ENCODE measurements around the gene ZSCAN21. TPM values are rescaled to one million over a fixed set of nuclear protein-coding genes. Genes with fewer than 3 reads are reported as not detected.

ZSCAN21 gene
- total and polyA plus RNA-seq, 12 donors: 5.4 to 10.0 (median 6.9) TPM

- DNase-seq (no peak), ATAC-seq (no peak)
- no peak overlapping the region for H3K4me3 ChIP-seq
- H3K4me1 ChIP-seq: peaks cover 0 to 4% (median 0%) of the 10 kb centered on the region in 9 donors
- 96 to 98% methylated on average over 6 of the region's 6 CpGs for WGBS, 2 donors
- H3K9me3 ChIP-seq: no peaks in the 10 kb centered on the region
- TF ChIP-seq, protein P1, sequence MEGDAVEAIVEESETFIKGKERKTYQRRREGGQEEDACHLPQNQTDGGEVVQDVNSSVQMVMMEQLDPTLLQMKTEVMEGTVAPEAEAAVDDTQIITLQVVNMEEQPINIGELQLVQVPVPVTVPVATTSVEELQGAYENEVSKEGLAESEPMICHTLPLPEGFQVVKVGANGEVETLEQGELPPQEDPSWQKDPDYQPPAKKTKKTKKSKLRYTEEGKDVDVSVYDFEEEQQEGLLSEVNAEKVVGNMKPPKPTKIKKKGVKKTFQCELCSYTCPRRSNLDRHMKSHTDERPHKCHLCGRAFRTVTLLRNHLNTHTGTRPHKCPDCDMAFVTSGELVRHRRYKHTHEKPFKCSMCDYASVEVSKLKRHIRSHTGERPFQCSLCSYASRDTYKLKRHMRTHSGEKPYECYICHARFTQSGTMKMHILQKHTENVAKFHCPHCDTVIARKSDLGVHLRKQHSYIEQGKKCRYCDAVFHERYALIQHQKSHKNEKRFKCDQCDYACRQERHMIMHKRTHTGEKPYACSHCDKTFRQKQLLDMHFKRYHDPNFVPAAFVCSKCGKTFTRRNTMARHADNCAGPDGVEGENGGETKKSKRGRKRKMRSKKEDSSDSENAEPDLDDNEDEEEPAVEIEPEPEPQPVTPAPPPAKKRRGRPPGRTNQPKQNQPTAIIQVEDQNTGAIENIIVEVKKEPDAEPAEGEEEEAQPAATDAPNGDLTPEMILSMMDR (IDR thresholded peaks at IDR 0.05): no peak
- H3K27me3 ChIP-seq: no peaks in the 10 kb centered on the region
- no peak overlapping the region for H3K27ac ChIP-seq
- peaks cover 0 to 100% (median 41%) of the 10 kb centered on the region in 9 donors for H3K36me3 ChIP-seq
- intact Hi-C loops (cut with DNase I): no loop called here
Measured at GRCh38 chr7:100033526-100033925, 16.0 kb upstream of the ZSCAN21 start.

DNA sequence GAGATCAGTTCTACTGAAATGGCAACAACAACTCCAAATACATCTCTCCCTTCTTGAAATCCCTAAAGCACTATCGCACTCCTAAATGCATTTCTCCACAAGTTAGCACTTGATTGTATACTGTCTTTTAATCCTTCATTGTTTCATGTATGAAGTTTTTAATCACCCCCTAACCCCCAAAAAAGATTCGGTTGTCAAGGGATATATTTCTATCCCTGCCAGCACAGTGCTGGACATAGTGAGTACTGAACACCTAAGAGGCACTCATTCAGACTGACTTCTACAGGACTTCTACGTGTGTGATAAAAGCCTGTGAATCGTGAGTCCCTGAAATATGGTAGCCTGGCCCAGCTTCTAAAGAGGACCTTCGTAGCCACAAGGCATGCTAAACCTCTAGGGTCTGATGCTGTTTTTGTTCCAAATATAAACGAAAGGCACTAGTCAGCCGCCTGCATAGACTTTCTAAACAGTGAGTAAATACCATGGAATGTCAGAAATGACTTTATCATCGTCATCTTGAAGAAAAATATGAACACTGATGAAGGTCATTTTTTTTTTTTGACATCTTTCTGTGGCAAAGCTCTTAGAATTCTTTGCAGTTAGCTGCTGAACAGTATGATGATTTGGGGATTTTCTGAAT lies 14.6 kb upstream of the ZSCAN21 start:
- intact Hi-C loops (cut with DNase I): no loop called here
- ATAC-seq: no peak
- Histone ChIP-seq H3K9me3 (no peaks in the 10 kb centered on the region), H3K4me1 (peaks cover 0 to 4% (median 0%) of the 10 kb centered on the region in 9 donors), H3K36me3 (peaks cover 0 to 88% (median 39%) of the 10 kb centered on the region in 9 donors), H3K27me3 (no peaks in the 10 kb centered on the region), H3K4me3 (no peak overlapping the region), H3K27ac (no peak overlapping the region)
- 84 to 93% methylated on average over 8 of the region's 8 CpGs for WGBS, 2 donors
- TF ChIP-seq, protein P1 (IDR thresholded peaks at IDR 0.05): no peak
- no peak for DNase-seq

GRCh38 chr7:100035876-100036275 lies 13.7 kb upstream of the ZSCAN21 start:
- ATAC-seq (no peak), DNase-seq (no peak)
- no peak overlapping the region for H3K27ac ChIP-seq
- peaks cover 0 to 4% (median 0%) of the 10 kb centered on the region in 9 donors for H3K4me1 ChIP-seq
- WGBS, 2 donors: 88 to 99% methylated on average over 6 of the region's 6 CpGs
- intact Hi-C loops (cut with DNase I): no loop called here
- no peaks in the 10 kb centered on the region for H3K9me3 ChIP-seq
- peaks cover 0 to 79% (median 36%) of the 10 kb centered on the region in 9 donors for H3K36me3 ChIP-seq
- TF ChIP-seq, protein P1 (IDR thresholded peaks at IDR 0.05): no peak
- H3K27me3 ChIP-seq: no peaks in the 10 kb centered on the region
- no peak overlapping the region for H3K4me3 ChIP-seq

DNA sequence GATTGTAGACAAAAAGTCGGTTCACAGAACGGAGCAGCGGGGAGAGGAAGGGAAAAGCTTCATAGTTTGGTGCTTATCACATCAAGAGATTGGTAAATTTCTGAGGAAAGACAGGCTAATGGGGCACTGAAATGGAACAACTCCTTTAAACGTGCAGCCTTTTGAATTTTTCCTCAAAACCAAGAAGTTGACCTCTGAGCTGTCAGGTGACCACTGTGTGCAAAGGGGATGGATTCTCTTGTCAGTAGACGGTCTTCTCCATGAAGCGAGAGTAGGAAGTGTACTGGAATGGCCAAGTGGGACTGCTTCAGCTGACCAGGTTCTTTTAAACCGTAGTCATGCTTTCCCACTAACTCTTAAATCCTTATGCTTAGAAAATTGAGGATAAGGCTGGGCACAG lies 11.2 kb upstream of the ZSCAN21 start:
- Histone ChIP-seq H3K4me1 (peaks cover 0 to 4% (median 0%) of the 10 kb centered on the region in 9 donors), H3K27ac (no peak overlapping the region), H3K27me3 (no peaks in the 10 kb centered on the region), H3K9me3 (no peaks in the 10 kb centered on the region), H3K36me3 (peaks cover 0 to 60% (median 18%) of the 10 kb centered on the region in 9 donors), H3K4me3 (no peak overlapping the region)
- 96% methylated on average over 7 of the region's 7 CpGs for WGBS, 2 donors
- TF ChIP-seq, protein P1 (IDR thresholded peaks at IDR 0.05): no peak
- ATAC-seq (no peak), DNase-seq (no peak)
- intact Hi-C loops (cut with DNase I): no loop called here
